HCT116 (cell line): ENCODE results near the gene TP53. TPM values are rescaled to one million over a fixed set of nuclear protein-coding genes. Genes with fewer than 3 reads are reported as not detected.

ENCODE experiments used
- ATAC-seq: fragments of 200-7000 bp; cut with Tn5 transposase; 2 replicates; pipeline ENCODE4 v1.9.1; 2020; ENCODE audit warnings: mild to moderate bottlenecking, moderate library complexity
- BruUV-seq: library from RNA; stranded (reverse); fragments of 400-500 nt; replicated peaks from 2 replicates; lab custom pipeline; 2021; lab: Mats Ljungman, UMichigan
- CTCF ChIA-PET: fragments of 300-600 bp; sonication (Branson Sonifier 250); formaldehyde crosslinking; loops from one replicate; lab custom pipeline; 2021; ENCODE audit warnings: antibody characterized with exemption; lab: Charles Lee
- POLR2A ChIA-PET: fragments of 300-600, 350-600 bp; sonication (Branson Sonifier 250); formaldehyde crosslinking; loops from one replicate; lab custom pipeline; 2021; ENCODE audit warnings: antibody characterized with exemption; lab: Charles Lee
- RAD21 ChIA-PET, 2 experiments: fragments of 300-600 bp; sonication (Branson Sonifier 250); formaldehyde crosslinking; loops; one replicate each; lab custom pipeline; 2023; ENCODE audit warnings: low total read pairs in 2 of 2; ENCODE audit not compliant: uncharacterized antibody in 2 of 2, unreplicated experiment in 2 of 2, low non-redundant PET in 1 of 2; lab: Charles Lee
- DNase-seq: peaks from one replicate; pipeline ENCODE4 v3.0.0-alpha.2; 2010; ENCODE audit warnings: low read depth, low spot score
- H2AFZ ChIP-seq: fragments of 200-600 bp; shearing (Covaris generic), sonication (generic); 2 replicates; pipeline ENCODE4 v1.6.1; 2017; ENCODE audit warnings: low read depth, mixed run types, mixed read lengths, antibody characterized with exemption, low read length; ENCODE audit not compliant: poor library complexity, severe bottlenecking
- H3K27ac ChIP-seq: 2 replicates; pipeline ENCODE4 v1.5.1; 2012; ENCODE audit warnings: low read depth, low read length
- H3K27me3 ChIP-seq: fragments of 200-600 bp; sonication (generic); 2 replicates; pipeline ENCODE4 v1.6.1; 2016; ENCODE audit warnings: mixed run types, low read length, mixed read lengths; ENCODE audit not compliant: insufficient read depth
- H3K36me3 ChIP-seq, 2 experiments: fragments of 200-500 bp in 1 of 2; fragments of 200-600 bp in 1 of 2; sonication (Bioruptor generic) in 1 of 2; sonication (generic) in 1 of 2; 2 replicates each; pipeline versions ENCODE4 v1.5.1 to v1.6.1; 2014 to 2016; ENCODE audit warnings: low read length in 2 of 2, inconsistent platforms in 1 of 2, mixed read lengths in 1 of 2, mixed run types in 1 of 2; ENCODE audit not compliant: insufficient read depth in 2 of 2, control insufficient read depth in 1 of 2
- H3K4me1 ChIP-seq, 2 experiments: fragments of 200-600 bp in 1 of 2; sonication (generic) in 1 of 2; 2 replicates each; pipeline versions ENCODE4 v1.5.1 to v1.6.1; 2012 to 2017; ENCODE audit warnings: low read length in 2 of 2, inconsistent platforms in 1 of 2, mild to moderate bottlenecking in 1 of 2, mixed read lengths in 1 of 2, mixed run types in 1 of 2, moderate library complexity in 1 of 2; ENCODE audit not compliant: insufficient read depth in 2 of 2, control insufficient read depth in 1 of 2
- H3K4me2 ChIP-seq: fragments of 200-600 bp; sonication (generic); 2 replicates; pipeline ENCODE4 v1.6.1; 2017; ENCODE audit warnings: mixed run types, low read length, mixed read lengths
- H3K4me3 ChIP-seq, 2 experiments: fragments of 200-600 bp in 1 of 2; sonication (generic) in 1 of 2; replicated peaks in 1 of 2; 2 replicates each; pipeline ENCODE4 v1.5.1; 2011 to 2016; ENCODE audit warnings: low read length in 2 of 2, control low read depth in 1 of 2, low read depth in 1 of 2, mild to moderate bottlenecking in 1 of 2, mixed read lengths in 1 of 2, mixed run types in 1 of 2
- H3K79me2 ChIP-seq: fragments of 200-600 bp; sonication (generic); 2 replicates; pipeline ENCODE4 v1.6.1; 2017; ENCODE audit warnings: mild to moderate bottlenecking, mixed run types, low read length, moderate library complexity, mixed read lengths; ENCODE audit not compliant: insufficient read depth
- H3K9ac ChIP-seq: fragments of 200-600 bp; sonication (generic); 2 replicates; pipeline ENCODE4 v1.6.1; 2016; ENCODE audit warnings: low read length, mixed read lengths
- H3K9me2 ChIP-seq: fragments of 200-600 bp; sonication (generic), shearing (Covaris generic); 2 replicates; pipeline ENCODE4 v1.6.1; 2017; ENCODE audit warnings: mixed run types, mild to moderate bottlenecking, moderate library complexity; ENCODE audit not compliant: insufficient read depth
- H3K9me3 ChIP-seq, 2 experiments: fragments of 200-500 bp in 1 of 2; fragments of 200-600 bp in 1 of 2; sonication (Bioruptor generic) in 1 of 2; sonication (generic) in 1 of 2; 2 replicates each; pipeline ENCODE4 v1.6.1; 2014 to 2017; ENCODE audit warnings: low read length in 2 of 2, mixed read lengths in 2 of 2, inconsistent platforms in 1 of 2, low read depth in 1 of 2, mild to moderate bottlenecking in 1 of 2, mixed run types in 1 of 2, moderate library complexity in 1 of 2; ENCODE audit not compliant: control insufficient read depth in 1 of 2, insufficient read depth in 1 of 2
- H4K20me1 ChIP-seq: fragments of 200-600 bp; sonication (generic), shearing (Covaris generic); 2 replicates; pipeline ENCODE4 v1.6.1; 2017; ENCODE audit warnings: mixed run types, mild to moderate bottlenecking, moderate library complexity; ENCODE audit not compliant: insufficient read depth
- CTCF ChIP-seq, 3 experiments: fragments of 200-600 bp in 1 of 3; sonication (generic) in 1 of 3; IDR thresholded peaks in 2 of 3; conservative IDR thresholded peaks in 1 of 3; 2 replicates each; pipeline ENCODE4 v1.5.1; 2012 to 2017; ENCODE audit warnings: low read depth in 2 of 3, low read length in 2 of 3, antibody characterized with exemption in 1 of 3, borderline replicate concordance in 1 of 3, control low read depth in 1 of 3, mild to moderate bottlenecking in 1 of 3, mixed read lengths in 1 of 3, mixed run types in 1 of 3, moderate library complexity in 1 of 3; ENCODE audit not compliant: insufficient read depth in 1 of 3
- EZH2phosphoT487 ChIP-seq: fragments of 200-600 bp; IDR thresholded peaks from 2 replicates; pipeline ENCODE4 v1.6.1; 2018; ENCODE audit warnings: antibody characterized with exemption, borderline replicate concordance
- JUND ChIP-seq: IDR thresholded peaks from 2 replicates; pipeline ENCODE4 v1.6.1; 2012
- MAX ChIP-seq: IDR thresholded peaks from 2 replicates; pipeline ENCODE4 v1.6.1; 2012
- POLR2A ChIP-seq: IDR thresholded peaks from 2 replicates; pipeline ENCODE4 v1.7.0; 2011; ENCODE audit warnings: borderline replicate concordance; ENCODE audit not compliant: insufficient read depth, insufficient read length; ENCODE audit errors: extremely low read depth
- POLR2AphosphoS5 ChIP-seq: IDR thresholded peaks from 2 replicates; pipeline ENCODE4 v1.6.1; 2011; ENCODE audit warnings: mild to moderate bottlenecking, low read depth, low read length, moderate library complexity
- RAD21 ChIP-seq: IDR thresholded peaks from 2 replicates; pipeline ENCODE4 v1.6.1; 2012; ENCODE audit warnings: low read depth, mild to moderate bottlenecking
- TCF7L2 ChIP-seq: IDR thresholded peaks from 2 replicates; pipeline ENCODE4 v1.7.0; 2011; ENCODE audit warnings: borderline replicate concordance, inconsistent platforms; ENCODE audit not compliant: insufficient read depth, insufficient read length; ENCODE audit errors: extremely low read depth
- YY1 ChIP-seq: IDR thresholded peaks from 2 replicates; pipeline ENCODE4 v1.6.1; 2011; ENCODE audit warnings: low read length, low read depth, moderate library complexity, mild to moderate bottlenecking; ENCODE audit not compliant: insufficient replicate concordance; ENCODE audit errors: extremely low read depth
- intact Hi-C: fragments of 100-400 bp; cut with micrococcal nuclease; formaldehyde crosslinking; loops from 2 replicates; pipeline ENCODE4 v1.10.0; 2022
- total RNA-seq: library from RNA; stranded (reverse); gene quantifications from one replicate; pipeline ENCODE4 v1.2.1, GENCODE V29; 2021; ENCODE audit not compliant: unreplicated experiment
- TF ChIP-seq, protein P1 (sequence below): IDR thresholded peaks from 2 replicates; pipeline ENCODE4 v1.6.1; 2011; ENCODE audit warnings: mild to moderate bottlenecking, low read length, moderate library complexity; ENCODE audit not compliant: insufficient replicate concordance; ENCODE audit errors: extremely low read depth
- TF ChIP-seq, protein P2 (sequence below): IDR thresholded peaks from 2 replicates; pipeline ENCODE4 v1.6.1; 2012; ENCODE audit warnings: low read depth

The TP53 gene
- total RNA-seq, 1 experiment from 2014 or later, result 110 TPM

DNA sequence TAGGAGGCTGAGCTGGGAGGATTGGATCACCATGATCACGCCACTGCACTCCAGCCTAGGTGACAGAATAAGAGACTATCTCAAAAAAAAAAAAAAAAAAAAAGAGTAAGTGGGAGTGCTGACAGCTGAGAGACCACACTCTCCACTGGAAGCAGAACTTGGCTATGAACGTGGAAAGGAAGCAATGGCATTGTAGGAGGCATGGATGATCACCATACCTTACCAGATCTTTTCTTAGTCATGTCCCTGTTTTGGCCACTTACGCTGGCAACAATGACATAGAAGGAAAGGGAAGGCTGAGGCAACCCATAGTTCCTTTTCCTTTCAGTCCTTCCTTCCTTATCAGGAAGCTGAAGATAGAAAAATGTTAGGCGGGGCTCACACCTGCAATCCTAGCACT, 40.3 kb downstream of the TP53 start:
- H3K9ac ChIP-seq, result no peak overlapping the region
- ChIA-PET POLR2A (no interaction called here), RAD21 (no interaction called here), CTCF (interaction anchor here (0.9 kb wide), 1 partner anchor 15 kb away, joined by 3 read pairs; no protein-coding TSS in a partner anchor)
- intact Hi-C loops, result no loop called here
- H3K27ac ChIP-seq, result no peak overlapping the region
- no peaks in the 10 kb centered on the region for H3K4me1 ChIP-seq
- no peaks in the 10 kb centered on the region for H3K9me3 ChIP-seq
- H3K36me3 ChIP-seq, result no peaks in the 10 kb centered on the region
- no peak overlapping the region for H3K4me3 ChIP-seq
- H3K9me2 ChIP-seq, result no peaks in the 10 kb centered on the region
- DNase-seq (no peak), ATAC-seq (no peak)
- H3K27me3 ChIP-seq, result no peaks in the 10 kb centered on the region
- H4K20me1 ChIP-seq, result no peaks in the 10 kb centered on the region
- H2AFZ ChIP-seq, result no peak overlapping the region
- no peaks in the 10 kb centered on the region for H3K79me2 ChIP-seq
- H3K4me2 ChIP-seq, result no peak overlapping the region
- TF ChIP-seq CTCF (IDR thresholded peaks at IDR 0.05 in 2 of 3, conservative IDR thresholded peaks at IDR 0.05 in 1 of 3; ENCODE audit: borderline replicate concordance in 1 of 3, insufficient read depth in 1 of 3, low read depth in 2 of 3, low read length in 2 of 3) (no peak), JUND (no peak), POLR2A (no peak)
- no TSS peak for BruUV-seq

DNA sequence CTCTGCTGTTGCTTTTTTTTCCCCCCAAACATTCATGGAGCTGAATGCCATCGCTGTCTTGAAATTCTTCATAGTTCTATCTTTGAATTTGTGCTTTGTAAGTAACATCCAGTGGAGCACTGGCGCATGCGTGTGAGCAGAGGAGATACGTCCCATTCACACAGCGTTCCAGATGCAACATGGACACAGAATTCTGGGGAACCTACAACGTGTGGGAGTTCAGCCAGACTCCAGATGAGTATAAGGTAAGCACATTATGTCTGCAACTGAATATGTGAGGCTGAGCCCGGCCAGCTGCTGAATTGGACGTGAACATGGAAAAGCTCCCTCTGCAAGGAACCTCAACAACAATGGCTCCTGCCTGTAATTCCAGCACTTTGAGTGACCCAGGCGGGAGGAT, 40.8 kb downstream of the TP53 start:
- DNase-seq (no peak), ATAC-seq (no peak)
- no peak overlapping the region for H3K27ac ChIP-seq
- no peaks in the 10 kb centered on the region for H3K4me1 ChIP-seq
- no TSS peak for BruUV-seq
- H3K9me3 ChIP-seq, result no peaks in the 10 kb centered on the region
- no peak overlapping the region for H2AFZ ChIP-seq
- ChIA-PET POLR2A (no interaction called here), RAD21 (no interaction called here), CTCF (interaction anchor here (0.9 kb wide), 1 partner anchor 14 kb away, joined by 3 read pairs; no protein-coding TSS in a partner anchor)
- H3K9me2 ChIP-seq, result no peaks in the 10 kb centered on the region
- intact Hi-C loops, result no loop called here
- no peak overlapping the region for H3K4me2 ChIP-seq
- H3K79me2 ChIP-seq, result no peaks in the 10 kb centered on the region
- no peaks in the 10 kb centered on the region for H3K36me3 ChIP-seq
- no peak overlapping the region for H3K9ac ChIP-seq
- no peaks in the 10 kb centered on the region for H4K20me1 ChIP-seq
- no peak overlapping the region for H3K4me3 ChIP-seq
- H3K27me3 ChIP-seq, result no peaks in the 10 kb centered on the region
- no peak for TF ChIP-seq POLR2A
- TF ChIP-seq, protein P1, sequence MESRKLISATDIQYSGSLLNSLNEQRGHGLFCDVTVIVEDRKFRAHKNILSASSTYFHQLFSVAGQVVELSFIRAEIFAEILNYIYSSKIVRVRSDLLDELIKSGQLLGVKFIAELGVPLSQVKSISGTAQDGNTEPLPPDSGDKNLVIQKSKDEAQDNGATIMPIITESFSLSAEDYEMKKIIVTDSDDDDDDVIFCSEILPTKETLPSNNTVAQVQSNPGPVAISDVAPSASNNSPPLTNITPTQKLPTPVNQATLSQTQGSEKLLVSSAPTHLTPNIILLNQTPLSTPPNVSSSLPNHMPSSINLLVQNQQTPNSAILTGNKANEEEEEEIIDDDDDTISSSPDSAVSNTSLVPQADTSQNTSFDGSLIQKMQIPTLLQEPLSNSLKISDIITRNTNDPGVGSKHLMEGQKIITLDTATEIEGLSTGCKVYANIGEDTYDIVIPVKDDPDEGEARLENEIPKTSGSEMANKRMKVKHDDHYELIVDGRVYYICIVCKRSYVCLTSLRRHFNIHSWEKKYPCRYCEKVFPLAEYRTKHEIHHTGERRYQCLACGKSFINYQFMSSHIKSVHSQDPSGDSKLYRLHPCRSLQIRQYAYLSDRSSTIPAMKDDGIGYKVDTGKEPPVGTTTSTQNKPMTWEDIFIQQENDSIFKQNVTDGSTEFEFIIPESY, result no peak
- TF ChIP-seq, protein P2, sequence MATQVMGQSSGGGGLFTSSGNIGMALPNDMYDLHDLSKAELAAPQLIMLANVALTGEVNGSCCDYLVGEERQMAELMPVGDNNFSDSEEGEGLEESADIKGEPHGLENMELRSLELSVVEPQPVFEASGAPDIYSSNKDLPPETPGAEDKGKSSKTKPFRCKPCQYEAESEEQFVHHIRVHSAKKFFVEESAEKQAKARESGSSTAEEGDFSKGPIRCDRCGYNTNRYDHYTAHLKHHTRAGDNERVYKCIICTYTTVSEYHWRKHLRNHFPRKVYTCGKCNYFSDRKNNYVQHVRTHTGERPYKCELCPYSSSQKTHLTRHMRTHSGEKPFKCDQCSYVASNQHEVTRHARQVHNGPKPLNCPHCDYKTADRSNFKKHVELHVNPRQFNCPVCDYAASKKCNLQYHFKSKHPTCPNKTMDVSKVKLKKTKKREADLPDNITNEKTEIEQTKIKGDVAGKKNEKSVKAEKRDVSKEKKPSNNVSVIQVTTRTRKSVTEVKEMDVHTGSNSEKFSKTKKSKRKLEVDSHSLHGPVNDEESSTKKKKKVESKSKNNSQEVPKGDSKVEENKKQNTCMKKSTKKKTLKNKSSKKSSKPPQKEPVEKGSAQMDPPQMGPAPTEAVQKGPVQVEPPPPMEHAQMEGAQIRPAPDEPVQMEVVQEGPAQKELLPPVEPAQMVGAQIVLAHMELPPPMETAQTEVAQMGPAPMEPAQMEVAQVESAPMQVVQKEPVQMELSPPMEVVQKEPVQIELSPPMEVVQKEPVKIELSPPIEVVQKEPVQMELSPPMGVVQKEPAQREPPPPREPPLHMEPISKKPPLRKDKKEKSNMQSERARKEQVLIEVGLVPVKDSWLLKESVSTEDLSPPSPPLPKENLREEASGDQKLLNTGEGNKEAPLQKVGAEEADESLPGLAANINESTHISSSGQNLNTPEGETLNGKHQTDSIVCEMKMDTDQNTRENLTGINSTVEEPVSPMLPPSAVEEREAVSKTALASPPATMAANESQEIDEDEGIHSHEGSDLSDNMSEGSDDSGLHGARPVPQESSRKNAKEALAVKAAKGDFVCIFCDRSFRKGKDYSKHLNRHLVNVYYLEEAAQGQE, result no peak
- TF ChIP-seq MAX, result no peak
- no peak for TF ChIP-seq RAD21
- TF ChIP-seq YY1, result no peak
- no peak for TF ChIP-seq TCF7L2
- no peak for TF ChIP-seq EZH2phosphoT487
- no peak for TF ChIP-seq POLR2AphosphoS5
